ENCODE measurements around the gene HIP1.

The HIP1 gene

DNA sequence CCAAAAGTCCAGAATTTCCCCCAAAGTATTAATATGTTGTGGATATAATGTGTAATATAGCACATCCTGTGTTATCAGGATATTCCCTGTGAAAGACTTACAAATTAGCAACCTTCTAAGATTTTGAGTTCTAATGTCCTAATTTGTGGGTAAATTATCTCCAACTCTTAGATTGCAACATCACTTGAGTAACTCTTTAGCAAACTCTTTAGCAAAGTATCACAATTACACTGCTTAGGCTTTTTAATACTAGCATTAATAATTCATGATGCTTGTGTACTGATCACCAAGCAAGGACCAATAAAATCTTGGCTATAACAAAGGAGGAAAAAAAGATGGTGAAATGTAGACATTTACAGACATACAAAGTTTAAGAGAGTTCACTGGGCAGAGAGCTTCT lies 27.7 kb downstream of the HIP1 start:
- Histone ChIP-seq H3K4me3 (IDR thresholded peaks at IDR 0.05; ENCODE audit: insufficient read depth, low read depth, low read length) (no peak overlapping the region), H2AFZ (ENCODE audit: low read depth) (no peak overlapping the region), H3K36me3 (ENCODE audit: insufficient read depth) (no peaks in the 10 kb centered on the region), H3K27ac (no peak overlapping the region), H4K20me1 (ENCODE audit: insufficient read depth) (no peaks in the 10 kb centered on the region), H3K4me1 (ENCODE audit: low read depth, poor library complexity, severe bottlenecking) (no peaks in the 10 kb centered on the region), H3K27me3 (ENCODE audit: insufficient read depth, low read depth) (no peaks in the 10 kb centered on the region), H3K79me2 (ENCODE audit: insufficient read depth, low read depth) (no peaks in the 10 kb centered on the region), H3K4me2 (no peak overlapping the region), H3K9ac (no peak overlapping the region)
- TF ChIP-seq CTCF (conservative IDR thresholded peaks at IDR 0.05; ENCODE audit: low read depth, low read length) = no peak

DNA sequence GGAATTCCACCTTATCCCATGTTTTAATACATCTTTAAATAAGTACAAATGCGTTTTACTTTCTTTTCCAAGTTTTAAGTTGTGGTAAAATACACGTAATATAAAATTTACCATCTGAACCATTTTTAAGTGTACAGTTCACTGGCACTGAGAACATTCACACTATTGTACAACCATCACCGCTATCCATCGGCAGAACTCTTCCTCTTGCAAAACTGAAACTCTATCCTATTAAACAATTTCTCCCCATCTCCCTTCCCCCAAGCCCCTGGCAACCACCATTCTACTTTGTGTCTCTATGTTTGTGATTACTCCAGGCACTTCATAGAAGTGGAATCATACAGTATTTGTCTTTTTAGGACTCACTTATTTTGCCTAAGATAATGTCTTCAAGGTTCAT lies 33.8 kb downstream of the HIP1 start:
- H3K4me1 ChIP-seq (ENCODE audit: low read depth, poor library complexity, severe bottlenecking) = no peaks in the 10 kb centered on the region
- no peaks in the 10 kb centered on the region for H3K79me2 ChIP-seq (ENCODE audit: insufficient read depth, low read depth)
- H3K4me2 ChIP-seq = no peak overlapping the region
- H3K27ac ChIP-seq = no peak overlapping the region
- no peak overlapping the region for H3K4me3 ChIP-seq (IDR thresholded peaks at IDR 0.05; ENCODE audit: insufficient read depth, low read depth, low read length)
- H3K36me3 ChIP-seq (ENCODE audit: insufficient read depth) = no peaks in the 10 kb centered on the region
- no peak overlapping the region for H2AFZ ChIP-seq (ENCODE audit: low read depth)
- no peak overlapping the region for H3K9ac ChIP-seq
- TF ChIP-seq CTCF (conservative IDR thresholded peaks at IDR 0.05; ENCODE audit: low read depth, low read length) = no peak
- no peaks in the 10 kb centered on the region for H4K20me1 ChIP-seq (ENCODE audit: insufficient read depth)
- no peaks in the 10 kb centered on the region for H3K27me3 ChIP-seq (ENCODE audit: insufficient read depth, low read depth)

GRCh38 chr7:75702515-75702914 lies 36.2 kb downstream of the HIP1 start:
- no peaks in the 10 kb centered on the region for H3K27me3 ChIP-seq (ENCODE audit: insufficient read depth, low read depth)
- H3K4me2 ChIP-seq = no peak overlapping the region
- H3K4me1 ChIP-seq (ENCODE audit: low read depth, poor library complexity, severe bottlenecking) = no peaks in the 10 kb centered on the region
- no peak for TF ChIP-seq CTCF (conservative IDR thresholded peaks at IDR 0.05; ENCODE audit: low read depth, low read length)
- H3K9ac ChIP-seq = no peak overlapping the region
- H3K79me2 ChIP-seq (ENCODE audit: insufficient read depth, low read depth) = no peaks in the 10 kb centered on the region
- H3K4me3 ChIP-seq (IDR thresholded peaks at IDR 0.05; ENCODE audit: insufficient read depth, low read depth, low read length) = no peak overlapping the region
- H4K20me1 ChIP-seq (ENCODE audit: insufficient read depth) = no peaks in the 10 kb centered on the region
- H3K27ac ChIP-seq = no peak overlapping the region
- H2AFZ ChIP-seq (ENCODE audit: low read depth) = no peak overlapping the region
- H3K36me3 ChIP-seq (ENCODE audit: insufficient read depth) = no peaks in the 10 kb centered on the region

DNA sequence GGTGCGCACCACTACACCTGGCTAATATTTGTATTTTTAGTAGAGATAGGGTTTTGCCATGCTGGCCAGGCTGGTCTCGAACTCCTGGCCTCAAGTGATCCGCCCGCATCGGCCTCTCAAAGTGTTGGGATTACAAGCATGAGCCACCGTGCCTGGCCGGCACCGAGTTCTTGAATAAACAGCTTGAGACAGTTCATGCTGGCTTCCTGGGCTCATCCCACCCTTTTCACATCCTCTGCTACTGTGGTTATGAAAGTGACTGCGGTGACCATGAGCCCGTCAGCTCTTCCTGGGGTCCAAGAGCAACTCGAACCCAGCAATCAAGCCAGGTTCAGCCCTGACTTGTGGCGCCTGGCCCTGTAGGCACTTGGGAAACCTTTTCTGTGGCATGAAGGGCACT lies 38.7 kb downstream of the HIP1 start:
- Histone ChIP-seq H3K36me3 (ENCODE audit: insufficient read depth) (no peaks in the 10 kb centered on the region), H3K79me2 (ENCODE audit: insufficient read depth, low read depth) (no peaks in the 10 kb centered on the region), H3K4me2 (no peak overlapping the region), H3K4me1 (ENCODE audit: low read depth, poor library complexity, severe bottlenecking) (no peaks in the 10 kb centered on the region), H4K20me1 (ENCODE audit: insufficient read depth) (no peaks in the 10 kb centered on the region), H3K9ac (no peak overlapping the region), H3K4me3 (IDR thresholded peaks at IDR 0.05; ENCODE audit: insufficient read depth, low read depth, low read length) (no peak overlapping the region), H3K27me3 (ENCODE audit: insufficient read depth, low read depth) (no peaks in the 10 kb centered on the region), H2AFZ (ENCODE audit: low read depth) (no peak overlapping the region), H3K27ac (no peak overlapping the region)
- no peak for TF ChIP-seq CTCF (conservative IDR thresholded peaks at IDR 0.05; ENCODE audit: low read depth, low read length)

- H2AFZ ChIP-seq (ENCODE audit: low read depth) = no peak overlapping the region
- no peaks in the 10 kb centered on the region for H4K20me1 ChIP-seq (ENCODE audit: insufficient read depth)
- no peaks in the 10 kb centered on the region for H3K4me1 ChIP-seq (ENCODE audit: low read depth, poor library complexity, severe bottlenecking)
- H3K79me2 ChIP-seq (ENCODE audit: insufficient read depth, low read depth) = no peaks in the 10 kb centered on the region
- H3K27ac ChIP-seq = no peak overlapping the region
- H3K4me3 ChIP-seq (IDR thresholded peaks at IDR 0.05; ENCODE audit: insufficient read depth, low read depth, low read length) = no peak overlapping the region
- H3K36me3 ChIP-seq (ENCODE audit: insufficient read depth) = no peaks in the 10 kb centered on the region
- H3K9ac ChIP-seq = no peak overlapping the region
- no peak for TF ChIP-seq CTCF (conservative IDR thresholded peaks at IDR 0.05; ENCODE audit: low read depth, low read length)
- no peak overlapping the region for H3K4me2 ChIP-seq
- no peaks in the 10 kb centered on the region for H3K27me3 ChIP-seq (ENCODE audit: insufficient read depth, low read depth)
Measured at GRCh38 chr7:75698358-75698757, 40.4 kb downstream of the HIP1 start.

Measured in KMS-11 (cell line).